Neuronal stem cell (in vitro differentiated cells): ENCODE results near the gene CYP1A1.
A peak's percentile ranks its signal among the peaks of the same experiment; 100 is the strongest.

ENCODE experiments used
- DNase-seq: peaks from one replicate; pipeline ENCODE4 v3.0.0-alpha.2; 2013; ENCODE audit warnings: low spot score
- H2AFZ ChIP-seq: one replicate; pipeline ENCODE4 v1.6.1; 2013; ENCODE audit warnings: mild to moderate bottlenecking, low read length, inconsistent platforms
- H2AK5ac ChIP-seq: 2 replicates; pipeline ENCODE4 v1.6.1; 2013; ENCODE audit warnings: low read depth, mild to moderate bottlenecking, inconsistent platforms, low read length, moderate library complexity, mixed read lengths
- H2BK120ac ChIP-seq: 2 replicates; pipeline ENCODE4 v1.6.1; 2013; ENCODE audit warnings: low read depth, mild to moderate bottlenecking, inconsistent platforms, low read length, moderate library complexity, mixed read lengths
- H2BK12ac ChIP-seq: one replicate; pipeline ENCODE4 v1.6.1; 2013; ENCODE audit warnings: low read length, inconsistent platforms
- H2BK15ac ChIP-seq: 2 replicates; pipeline ENCODE4 v1.6.1; 2013; ENCODE audit warnings: mild to moderate bottlenecking, low read length, inconsistent platforms, mixed read lengths
- H2BK5ac ChIP-seq: one replicate; pipeline ENCODE4 v1.6.1; 2013; ENCODE audit warnings: inconsistent platforms, mild to moderate bottlenecking, low read length, moderate library complexity
- H3K14ac ChIP-seq: one replicate; pipeline ENCODE4 v1.6.1; 2013; ENCODE audit warnings: low read length, inconsistent platforms
- H3K18ac ChIP-seq: 2 replicates; pipeline ENCODE4 v1.6.1; 2013; ENCODE audit warnings: low read length, inconsistent platforms
- H3K23ac ChIP-seq: 2 replicates; pipeline ENCODE4 v1.6.1; 2013; ENCODE audit warnings: low read depth, mild to moderate bottlenecking, mixed read lengths, low read length, inconsistent platforms; ENCODE audit not compliant: poor library complexity
- H3K27ac ChIP-seq: replicated peaks from 3 replicates; pipeline ENCODE4 v1.5.1; 2013; ENCODE audit warnings: low read length, inconsistent platforms
- H3K27me3 ChIP-seq, 3 experiments: 2 replicates each; pipeline ENCODE4 v1.6.1; 2013; ENCODE audit warnings: low read length in 3 of 3, mild to moderate bottlenecking in 2 of 3, inconsistent platforms in 1 of 3, low read depth in 1 of 3, mixed read lengths in 1 of 3, moderate library complexity in 1 of 3; ENCODE audit not compliant: control insufficient read depth in 3 of 3, insufficient read depth in 3 of 3
- H3K36me3 ChIP-seq, 2 donors: replicated peaks in 1 of 2; 2 replicates each; pipeline ENCODE4 v1.6.1; 2013; ENCODE audit warnings: low read length in 2 of 2; ENCODE audit not compliant: control insufficient read depth in 2 of 2, insufficient read depth in 2 of 2
- H3K4ac ChIP-seq: 2 replicates; pipeline ENCODE4 v1.6.1; 2013; ENCODE audit warnings: inconsistent platforms, mild to moderate bottlenecking, low read length, moderate library complexity
- H3K4me1 ChIP-seq, 2 donors: 1 replicate in 1 of 2; 2 replicates in 1 of 2; pipeline ENCODE4 v1.6.1; 2013; ENCODE audit warnings: low read length in 2 of 2, low read depth in 1 of 2; ENCODE audit not compliant: control insufficient read depth in 2 of 2, insufficient read depth in 1 of 2
- H3K4me2 ChIP-seq: one replicate; pipeline ENCODE4 v1.6.1; 2013; ENCODE audit warnings: mild to moderate bottlenecking, low read length, inconsistent platforms; ENCODE audit not compliant: insufficient read depth, poor library complexity, severe bottlenecking
- H3K4me3 ChIP-seq, 2 donors: 2 replicates each; pipeline ENCODE4 v1.5.1; 2013; ENCODE audit warnings: low read length in 2 of 2, mild to moderate bottlenecking in 2 of 2, inconsistent platforms in 1 of 2, moderate library complexity in 1 of 2
- H3K79me1 ChIP-seq: one replicate; pipeline ENCODE4 v1.6.1; 2013; ENCODE audit warnings: low read depth, mild to moderate bottlenecking, inconsistent platforms, low read length, moderate library complexity
- H3K9ac ChIP-seq: one replicate; pipeline ENCODE4 v1.6.1; 2013; ENCODE audit warnings: mild to moderate bottlenecking, low read depth, low read length, inconsistent platforms; ENCODE audit not compliant: poor library complexity
- H3K9me3 ChIP-seq, 2 donors: replicated peaks in 1 of 2; 2 replicates each; pipeline versions ENCODE3 to v1.6.1; 2013; ENCODE audit warnings: low read length in 2 of 2, mild to moderate bottlenecking in 2 of 2, inconsistent platforms in 1 of 2, low read depth in 1 of 2, mixed read lengths in 1 of 2, moderate library complexity in 1 of 2; ENCODE audit not compliant: control insufficient read depth in 2 of 2, insufficient read depth in 1 of 2
- H4K8ac ChIP-seq: one replicate; pipeline ENCODE4 v1.6.1; 2013; ENCODE audit warnings: low read depth, mild to moderate bottlenecking, inconsistent platforms, low read length, moderate library complexity
- H4K91ac ChIP-seq: one replicate; pipeline ENCODE4 v1.6.1; 2013; ENCODE audit warnings: low read length, low read depth, mild to moderate bottlenecking, inconsistent platforms; ENCODE audit not compliant: poor library complexity
- WGBS, 2 donors: extraction: QIAGEN DNeasy Blood & Tissue Kit; methylation state at CpG; one replicate each; pipeline ENCODE4 v1.1.7; 2013; ENCODE audit warnings: missing lambda C conversion rate in 2 of 2, mixed read lengths in 1 of 2; ENCODE audit not compliant: insufficient read length in 2 of 2, insufficient replicate concordance in 1 of 2; ENCODE audit errors: extremely low coverage in 2 of 2; 5-methylcytosine and 5-hydroxymethylcytosine counted together

CYP1A1 gene

DNA sequence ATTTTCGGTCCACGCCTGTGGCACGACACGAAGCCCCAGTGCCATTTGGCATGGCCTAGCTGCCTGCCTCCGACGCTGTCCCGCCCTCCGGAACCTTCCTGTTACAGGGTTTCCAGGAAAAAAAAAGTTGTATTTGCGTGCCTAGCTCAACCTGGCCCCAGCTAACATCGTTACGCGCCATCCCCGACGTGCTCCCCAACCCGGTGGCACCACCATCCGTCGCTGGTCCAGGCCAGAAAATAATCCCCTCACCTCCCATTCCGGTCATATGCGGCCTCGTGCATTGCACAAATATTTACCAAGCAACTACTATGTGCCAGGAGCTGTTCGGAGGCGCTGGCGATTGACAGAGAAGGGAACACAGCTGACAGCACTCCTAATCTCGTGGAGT, 1.4 kb upstream of the CYP1A1 start:
- no peak overlapping the region for H2BK15ac ChIP-seq
- peak overlapping the region; percentile 64 for H3K9ac ChIP-seq
- H3K27ac ChIP-seq: no peak overlapping the region
- no peak overlapping the region for H4K91ac ChIP-seq
- peaks cover 0 to 25% (median 8%) of the 10 kb centered on the region in 3 experiments for H3K27me3 ChIP-seq
- peaks cover 8 to 9% of the 10 kb centered on the region in 2 donors for H3K9me3 ChIP-seq
- no peak overlapping the region for H3K14ac ChIP-seq
- H2AK5ac ChIP-seq: peak overlapping the region; percentile 68
- H2AFZ ChIP-seq: peak overlapping the region; percentile 93
- H3K79me1 ChIP-seq: no peaks in the 10 kb centered on the region
- no peak overlapping the region for H3K23ac ChIP-seq
- H3K4me3 ChIP-seq: peak overlapping the region; percentile 43 to 49
- no peak overlapping the region for H2BK12ac ChIP-seq
- H3K4me1 ChIP-seq: peaks cover 2 to 11% of the 10 kb centered on the region in 2 donors
- no peak overlapping the region for H3K4ac ChIP-seq
- DNase-seq: no peak
- no peak overlapping the region for H4K8ac ChIP-seq
- peak overlapping the region; percentile 92 for H3K4me2 ChIP-seq
- no peak overlapping the region for H2BK120ac ChIP-seq
- peak overlapping the region; percentile 86 for H3K18ac ChIP-seq
- no CpG with 5 or more reads among the region's 24 CpGs for WGBS, 2 donors
- no peaks in the 10 kb centered on the region for H3K36me3 ChIP-seq
- no peak overlapping the region for H2BK5ac ChIP-seq

DNA sequence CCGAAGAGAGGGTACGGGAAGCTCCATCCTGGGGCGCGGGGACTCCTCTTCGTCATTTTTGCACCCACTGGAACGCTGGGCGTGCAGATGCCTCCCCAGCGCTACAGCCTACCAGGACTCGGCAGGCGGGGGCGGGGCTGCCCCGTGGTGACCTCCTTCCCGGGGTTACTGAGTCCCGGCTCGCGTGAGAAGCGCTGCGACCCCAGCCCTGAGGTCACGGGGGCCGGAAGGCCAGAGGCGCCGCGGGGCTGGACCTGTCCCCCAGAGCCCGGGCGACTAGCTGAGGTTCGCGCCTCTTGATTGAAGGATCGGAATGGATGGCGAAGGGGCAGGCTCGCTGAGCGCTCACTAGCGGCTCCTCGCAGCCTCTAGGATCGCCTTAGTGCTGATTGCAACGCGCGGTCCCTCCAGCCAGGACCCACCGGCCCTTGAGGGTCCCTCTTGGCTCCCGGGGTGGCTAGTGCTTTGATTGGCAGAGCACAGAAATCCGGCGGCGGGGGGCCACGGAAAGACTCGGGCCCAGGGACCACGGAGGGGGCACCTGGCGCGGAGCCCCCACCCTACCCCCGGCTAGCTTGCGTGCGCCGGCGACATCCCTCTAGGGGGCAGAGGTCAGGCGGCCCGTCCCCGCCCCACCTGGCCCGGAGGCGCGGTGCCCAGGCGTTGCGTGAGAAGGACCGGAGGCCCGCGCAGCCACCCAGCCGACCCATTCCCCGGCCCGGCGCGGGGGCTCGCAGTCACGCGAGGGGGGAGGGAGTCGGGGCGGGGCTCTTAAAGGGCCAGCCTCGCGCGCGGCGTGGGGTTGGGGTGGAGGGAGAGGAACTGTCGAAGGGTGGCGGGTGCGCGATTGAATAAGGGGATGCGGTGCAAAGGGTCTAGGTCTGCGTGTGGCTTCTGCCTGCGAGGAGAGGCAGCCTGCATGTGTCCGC, 781 bp upstream of the CYP1A1 start:
- no peak overlapping the region for H2BK120ac ChIP-seq
- peaks cover 2 to 11% of the 10 kb centered on the region in 2 donors for H3K4me1 ChIP-seq
- H3K79me1 ChIP-seq: no peaks in the 10 kb centered on the region
- peaks cover 8 to 9% of the 10 kb centered on the region in 2 donors for H3K9me3 ChIP-seq
- no peak overlapping the region for H4K8ac ChIP-seq
- H3K36me3 ChIP-seq: no peaks in the 10 kb centered on the region
- H3K27ac ChIP-seq: peak overlapping the region; percentile 56
- peak overlapping the region; percentile 86 for H3K18ac ChIP-seq
- H4K91ac ChIP-seq: no peak overlapping the region
- H3K4me3 ChIP-seq: peak overlapping the region; percentile 49 to 77
- no peak overlapping the region for H3K14ac ChIP-seq
- H3K4me2 ChIP-seq: peak overlapping the region; percentile 92
- H2BK15ac ChIP-seq: peak overlapping the region; percentile 84
- peak; percentile 57 for DNase-seq
- H3K4ac ChIP-seq: no peak overlapping the region
- H2AFZ ChIP-seq: peak overlapping the region; percentile 93
- no peak overlapping the region for H2BK12ac ChIP-seq
- no peak overlapping the region for H2BK5ac ChIP-seq
- no CpG with 5 or more reads among the region's 86 CpGs for WGBS, 2 donors
- H3K23ac ChIP-seq: no peak overlapping the region
- peaks cover 0 to 18% (median 8%) of the 10 kb centered on the region in 3 experiments for H3K27me3 ChIP-seq
- H2AK5ac ChIP-seq: peak overlapping the region; percentile 68
- peak overlapping the region; percentile 67 for H3K9ac ChIP-seq

DNA sequence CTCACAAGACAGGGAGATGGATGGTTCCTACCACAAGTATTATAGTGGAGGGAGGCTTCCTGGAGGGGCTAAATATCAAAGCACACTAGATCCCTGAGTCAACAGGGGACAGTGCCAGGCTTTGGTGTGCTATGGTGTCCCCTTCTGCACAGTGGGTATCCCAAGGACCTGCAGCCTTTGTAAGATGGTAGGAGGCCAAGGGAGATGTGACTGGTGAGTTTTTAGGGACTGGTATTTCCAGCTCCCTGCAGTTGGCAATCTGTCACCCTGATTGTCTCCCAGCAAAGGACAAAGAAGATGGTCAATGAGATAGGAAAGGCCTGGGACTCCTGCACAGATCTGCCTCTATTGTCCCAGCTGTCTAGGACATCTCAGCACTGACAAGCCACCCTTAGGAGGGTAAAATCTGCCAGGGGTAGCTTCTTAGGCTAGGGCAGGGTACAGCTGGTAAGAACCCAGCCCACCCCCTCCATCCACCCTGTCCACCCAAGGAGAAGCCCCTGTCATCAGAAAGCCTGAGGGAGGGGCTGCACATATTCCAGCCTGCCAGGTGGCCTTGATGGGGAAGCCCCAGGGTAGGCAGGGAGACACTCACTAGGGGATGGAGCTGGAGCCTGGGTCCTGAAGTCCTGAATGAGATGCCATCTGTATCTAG, 631 bp downstream of the CYP1A1 start:
- H3K4ac ChIP-seq: no peak overlapping the region
- H2AFZ ChIP-seq: no peak overlapping the region
- H3K9me3 ChIP-seq: peaks cover 8 to 9% of the 10 kb centered on the region in 2 donors
- H3K4me1 ChIP-seq: peaks cover 2 to 11% of the 10 kb centered on the region in 2 donors
- H2BK12ac ChIP-seq: no peak overlapping the region
- H3K23ac ChIP-seq: no peak overlapping the region
- H3K9ac ChIP-seq: no peak overlapping the region
- no peak overlapping the region for H3K27ac ChIP-seq
- H3K18ac ChIP-seq: no peak overlapping the region
- H3K14ac ChIP-seq: no peak overlapping the region
- no peak overlapping the region for H4K8ac ChIP-seq
- no peak overlapping the region for H3K4me2 ChIP-seq
- no peak overlapping the region for H4K91ac ChIP-seq
- H2BK5ac ChIP-seq: no peak overlapping the region
- H2AK5ac ChIP-seq: no peak overlapping the region
- H2BK15ac ChIP-seq: no peak overlapping the region
- no peak for DNase-seq
- H3K36me3 ChIP-seq: no peaks in the 10 kb centered on the region
- H2BK120ac ChIP-seq: no peak overlapping the region
- H3K27me3 ChIP-seq: peaks cover 0 to 11% (median 8%) of the 10 kb centered on the region in 3 experiments
- no peak overlapping the region for H3K4me3 ChIP-seq
- no peaks in the 10 kb centered on the region for H3K79me1 ChIP-seq

GRCh38 chr15:74723754-74724334, 1.5 kb downstream of the CYP1A1 start:
- peak; percentile 82 for DNase-seq
- Histone ChIP-seq H3K79me1 (no peaks in the 10 kb centered on the region), H2BK120ac (no peak overlapping the region), H2AK5ac (no peak overlapping the region), H2BK5ac (no peak overlapping the region), H3K4me3 (no peak overlapping the region), H3K27ac (no peak overlapping the region), H4K91ac (no peak overlapping the region), H3K18ac (no peak overlapping the region), H3K4me1 (peaks cover 2 to 11% of the 10 kb centered on the region in 2 donors), H2AFZ (peak overlapping the region; percentile 37), H3K9ac (no peak overlapping the region), H3K4ac (no peak overlapping the region), H2BK15ac (no peak overlapping the region), H3K23ac (no peak overlapping the region), H3K9me3 (peaks cover 8 to 9% of the 10 kb centered on the region in 2 donors), H3K27me3 (peaks cover 0 to 12% (median 8%) of the 10 kb centered on the region in 3 experiments), H3K36me3 (no peaks in the 10 kb centered on the region), H4K8ac (no peak overlapping the region), H2BK12ac (no peak overlapping the region), H3K4me2 (no peak overlapping the region), H3K14ac (no peak overlapping the region)
- no CpG with 5 or more reads among the region's 1 CpG for WGBS, 2 donors
